ENCODE results near the gene SERPINA7.
"Not testable (repeated sequence)": the region's sequence is repeated elsewhere in the genome, so short reads cannot be mapped to it uniquely, and the experiment has no call there.

Gene SERPINA7

GRCh38 chrX:106038625-106039024, at the start of gene SERPINA7:
SERPINA7 (minus strand) TSS chrX:106038727; CDS start chrX:106037058, 1,669 bp downstream.
- DNase-seq = no peak

GRCh38 chrX:106069048-106069447, 30.5 kb upstream of the SERPINA7 start:
- no peak for DNase-seq

- no peak for DNase-seq
Measured at GRCh38 chrX:106050054-106050453, 11.5 kb upstream of the SERPINA7 start.

- DNase-seq = no peak
Measured at GRCh38 chrX:106042296-106042695, 3.8 kb upstream of the SERPINA7 start.

GRCh38 chrX:106040861-106041260, 2.3 kb upstream of the SERPINA7 start:
- DNase-seq = no peak

GRCh38 chrX:106039920-106040319, 1.4 kb upstream of the SERPINA7 start:
- DNase-seq = no peak

GRCh38 chrX:106037835-106038473, 573 bp downstream of the SERPINA7 start:
- DNase-seq = no peak

GRCh38 chrX:106036716-106037115, 1.8 kb downstream of the SERPINA7 start:
- DNase-seq = no peak

GRCh38 chrX:106035064-106035463, 3.5 kb downstream of the SERPINA7 start:
- DNase-seq = no peak

GRCh38 chrX:106023947-106024346, 14.6 kb downstream of the SERPINA7 start:
- no peak for DNase-seq

GRCh38 chrX:106022238-106022637, 16.3 kb downstream of the SERPINA7 start:
- DNase-seq = no peak

GRCh38 chrX:106014119-106014775, 24.3 kb downstream of the SERPINA7 start:
- DNase-seq = no peak

- no peak for DNase-seq
Measured at GRCh38 chrX:106009145-106009544, 29.4 kb downstream of the SERPINA7 start.

GRCh38 chrX:106007815-106008214, 30.7 kb downstream of the SERPINA7 start:
- DNase-seq = no peak

- DNase-seq = no peak
Measured at GRCh38 chrX:106005684-106006083, 32.8 kb downstream of the SERPINA7 start.

GRCh38 chrX:106000609-106001008, 37.9 kb downstream of the SERPINA7 start:
- DNase-seq = not testable (repeated sequence)

GRCh38 chrX:106000203-106000602, 38.3 kb downstream of the SERPINA7 start:
- no peak for DNase-seq

- no peak for DNase-seq
Measured at GRCh38 chrX:105999294-105999693, 39.2 kb downstream of the SERPINA7 start.

- not testable (repeated sequence) for DNase-seq
Measured at GRCh38 chrX:105988487-105988886, 50.0 kb downstream of the SERPINA7 start.

Data from activated naive CD4-positive, alpha-beta T cell (primary cell).